Measurements from ENCODE around the gene MAPK8IP3.

MAPK8IP3 gene

DNA sequence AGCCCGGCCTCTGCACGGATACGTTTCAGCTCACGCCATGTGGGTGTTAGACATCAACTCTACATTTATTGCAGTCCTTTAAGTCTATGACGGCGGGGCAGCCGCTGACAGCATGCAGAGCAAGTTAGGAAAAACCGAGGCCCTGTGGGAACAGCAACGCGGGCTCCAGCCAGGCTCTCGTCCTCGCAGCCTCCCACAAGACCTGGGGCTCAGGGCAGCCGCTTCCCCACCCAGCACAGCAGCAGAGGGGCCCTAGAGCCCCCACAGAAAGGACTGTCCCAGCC lies 70.6 kb downstream of the MAPK8IP3 start:
- no peak for DNase-seq

- DNase-seq = no peak
Observed at GRCh38 chr16:1776991-1777374, 71.0 kb downstream of the MAPK8IP3 start.

GRCh38 chr16:1777375-1778199 lies 71.6 kb downstream of the MAPK8IP3 start:
- DNase-seq = no peak

- no peak for DNase-seq
Observed at GRCh38 chr16:1778200-1779179, 72.5 kb downstream of the MAPK8IP3 start.

- DNase-seq = no peak
Observed at GRCh38 chr16:1779234-1779701, 73.3 kb downstream of the MAPK8IP3 start.

DNA sequence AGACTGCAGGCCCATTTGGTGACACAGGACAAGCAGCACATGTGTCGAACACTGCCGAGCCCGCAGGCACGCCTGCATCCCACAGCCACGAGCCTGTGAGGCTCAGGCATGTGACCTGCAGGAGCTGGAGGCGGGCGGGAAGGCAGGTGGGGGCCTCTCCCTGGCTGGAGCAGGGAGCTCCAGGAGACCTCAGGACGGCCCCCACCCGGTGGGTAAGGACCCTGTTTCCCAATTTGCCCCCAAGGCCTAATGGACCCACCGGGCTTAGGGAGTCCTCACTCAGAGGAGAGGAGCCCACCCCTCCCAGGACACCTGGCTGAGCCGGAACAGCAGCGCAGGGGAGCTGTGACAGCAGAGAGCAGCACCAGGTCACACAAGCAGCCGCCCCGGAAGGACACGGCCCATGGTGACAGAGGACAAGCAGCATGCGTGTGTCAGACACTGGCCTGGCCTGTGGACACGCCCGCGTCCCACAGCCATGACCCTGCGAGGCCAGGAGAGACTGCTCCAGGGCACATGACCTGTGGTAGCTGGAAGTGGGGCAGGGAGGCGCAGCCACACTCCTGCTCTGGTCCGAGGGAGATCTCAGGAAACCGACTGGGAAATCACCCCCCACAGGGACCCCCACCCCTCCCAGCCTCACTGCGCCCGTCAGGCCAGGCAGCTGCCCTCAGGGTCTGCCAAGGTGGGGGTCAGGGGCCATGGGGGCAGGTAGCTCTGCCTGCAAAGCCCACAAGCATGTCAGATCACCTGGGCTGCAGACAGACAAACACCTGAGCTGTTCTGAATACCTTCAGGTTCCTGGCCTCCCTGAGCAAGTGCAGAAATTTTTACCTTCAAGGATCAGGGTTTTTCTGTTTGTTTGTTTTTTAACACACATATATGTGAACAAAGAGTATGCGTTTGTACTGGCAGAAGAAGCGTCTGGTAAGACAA lies 74.0 kb downstream of the MAPK8IP3 start:
- no peak for DNase-seq

DNA sequence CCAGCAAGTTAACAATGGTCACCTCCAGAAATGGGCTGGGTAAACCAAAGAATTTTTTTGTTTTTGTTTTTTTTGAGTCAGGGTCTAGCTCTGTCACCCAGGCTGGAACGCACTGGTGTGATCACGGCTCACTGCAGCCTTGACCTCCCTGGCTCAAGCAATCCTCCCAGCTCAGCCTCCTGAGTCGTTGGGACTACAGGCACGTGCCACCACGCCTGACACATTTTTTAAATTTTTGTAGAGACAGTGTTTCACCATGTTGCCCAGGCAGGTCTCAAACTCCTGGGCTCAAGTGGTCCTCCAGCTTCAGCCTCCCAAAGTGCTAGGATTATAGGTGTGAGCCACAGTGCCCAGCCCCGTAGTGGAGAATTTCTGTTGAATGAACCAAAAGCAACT lies 74.7 kb downstream of the MAPK8IP3 start:
- DNase-seq = no peak

DNA sequence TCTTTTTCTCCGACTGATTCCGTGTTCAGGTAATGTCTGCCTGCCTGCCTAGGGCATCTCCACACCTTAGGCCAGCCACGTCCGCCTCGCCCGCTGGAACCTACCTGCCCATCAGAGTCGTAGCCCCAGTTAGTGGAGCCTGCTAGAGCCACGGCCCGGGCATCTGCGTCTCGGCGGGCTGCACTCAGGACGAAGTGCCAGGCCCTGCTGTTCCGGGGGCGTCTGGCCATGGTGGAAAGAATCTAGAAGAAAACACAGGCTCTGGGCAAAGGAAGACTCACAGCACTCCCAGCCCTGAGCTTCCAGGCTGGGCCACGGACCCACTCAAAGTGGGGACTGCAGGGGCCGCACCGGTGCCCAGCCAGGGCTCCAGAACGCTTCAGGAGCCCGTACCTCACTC lies 75.3 kb downstream of the MAPK8IP3 start:
- DNase-seq = no peak

DNA sequence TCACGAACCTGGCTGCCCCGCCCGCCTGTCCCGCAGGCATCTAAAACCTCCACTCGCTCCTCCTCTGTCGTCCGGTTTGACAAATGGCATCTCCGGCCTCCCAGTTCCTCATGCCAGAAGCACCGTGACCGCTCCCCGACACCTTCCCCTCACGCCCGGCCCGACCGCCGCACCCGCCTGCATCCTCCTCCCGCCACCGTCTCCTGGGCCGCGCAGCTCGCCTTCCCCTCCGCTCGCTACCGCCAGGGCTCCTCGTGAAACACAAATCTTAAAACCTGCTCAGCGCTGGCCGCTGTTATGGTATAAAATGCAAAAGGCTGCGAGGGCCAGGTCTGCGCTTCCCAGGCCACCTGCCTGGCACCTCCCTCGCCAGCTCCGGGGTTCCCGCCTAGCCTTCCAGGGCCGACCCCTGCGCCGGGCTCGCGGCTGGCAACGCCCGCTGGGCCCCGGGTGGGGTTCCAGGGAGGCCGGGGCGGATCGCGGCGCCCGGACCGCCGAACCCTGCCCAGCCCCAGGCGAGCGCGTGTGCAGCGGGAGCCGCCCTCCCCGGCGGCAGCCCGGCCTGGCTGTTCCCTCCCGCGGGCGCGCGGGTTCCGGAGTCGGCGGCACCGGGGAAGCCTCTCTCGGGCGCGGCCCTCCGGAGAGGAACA lies 75.9 kb downstream of the MAPK8IP3 start:
- no peak for DNase-seq

- DNase-seq = peak; percentile 100
Observed at GRCh38 chr16:1782408-1783264, 76.6 kb downstream of the MAPK8IP3 start, which contains the start of the genes NUBP2 and SPSB3. Gene NUBP2, plus strand, starts transcription at chr16:1782960. Its CDS starts 61 bp downstream, at chr16:1783021. Gene SPSB3, minus strand, starts transcription at chr16:1782571. Its CDS starts 1,088 bp downstream, at chr16:1781483.

DNA sequence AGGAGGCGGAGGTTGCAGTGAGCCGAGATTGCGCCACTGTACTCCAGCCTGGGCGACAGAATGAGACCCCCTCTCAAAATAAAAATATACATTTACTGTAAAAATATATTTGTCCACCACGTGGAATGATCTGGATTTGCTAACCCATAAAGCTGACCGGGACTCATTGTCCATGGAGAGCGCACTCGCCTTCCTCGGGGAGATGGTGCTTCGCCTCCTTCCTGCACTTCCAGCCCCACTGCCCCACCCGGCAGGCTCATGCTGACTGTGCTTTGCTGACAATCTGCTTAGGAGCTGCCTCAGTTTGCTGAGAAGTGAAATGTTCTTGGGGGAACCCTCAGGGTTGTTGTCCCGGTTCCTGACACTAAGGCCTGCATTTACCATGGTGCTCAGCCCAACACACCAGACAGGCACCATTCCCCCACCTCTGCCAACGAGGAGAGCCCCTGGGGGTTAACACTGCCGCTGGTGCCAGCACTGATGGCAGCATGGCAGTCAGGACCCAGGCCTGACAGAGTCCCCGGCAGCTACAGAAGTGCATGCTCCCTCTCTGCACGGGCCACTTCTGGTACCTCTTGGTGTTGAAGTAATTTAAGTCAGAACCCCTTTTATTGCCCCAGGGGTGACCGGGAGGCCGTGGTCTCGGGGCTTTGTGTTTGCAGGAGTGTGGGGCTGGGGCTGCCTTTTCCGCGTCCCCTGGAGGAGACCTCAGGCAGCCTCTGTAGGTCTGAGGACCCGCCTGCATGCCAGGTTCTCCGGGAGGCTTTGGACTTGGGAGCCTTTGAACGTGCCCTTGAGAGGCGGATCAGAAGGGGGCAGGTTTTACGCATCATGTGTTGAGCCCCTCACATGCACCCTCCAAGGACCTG lies 79.2 kb downstream of the MAPK8IP3 start:
- no peak for DNase-seq

GRCh38 chr16:1785846-1786170 lies 79.8 kb downstream of the MAPK8IP3 start:
- DNase-seq = no peak

GRCh38 chr16:1786242-1787055 lies 80.5 kb downstream of the MAPK8IP3 start:
- DNase-seq = no peak

GRCh38 chr16:1787056-1787321 lies 81.0 kb downstream of the MAPK8IP3 start:
- DNase-seq = no peak

GRCh38 chr16:1787322-1788094 lies 81.5 kb downstream of the MAPK8IP3 start:
- no peak for DNase-seq

- DNase-seq = no peak
Observed at GRCh38 chr16:1788095-1788707, 82.2 kb downstream of the MAPK8IP3 start.

DNA sequence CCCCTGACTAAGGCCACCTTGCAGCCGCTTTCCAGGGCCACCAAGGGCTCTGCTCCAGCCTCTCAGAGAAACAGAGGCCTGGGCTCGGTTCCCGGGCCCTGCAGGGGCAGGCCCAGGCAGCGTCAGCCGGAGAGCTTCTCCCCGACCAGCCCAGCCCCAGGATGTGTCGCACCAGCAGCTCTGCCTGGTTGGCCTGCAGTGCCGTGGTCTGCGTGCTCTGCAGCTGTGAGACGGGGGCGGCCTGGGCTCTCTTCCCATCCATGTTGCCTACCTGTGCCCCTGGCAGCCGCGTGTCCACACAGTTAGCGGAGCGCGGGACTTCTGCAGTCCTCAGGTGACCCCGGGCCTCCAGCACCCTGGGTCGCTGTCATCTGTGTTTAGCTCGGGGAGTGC lies 82.7 kb downstream of the MAPK8IP3 start:
- DNase-seq = no peak

- DNase-seq = no peak
Observed at GRCh38 chr16:1789643-1790045, 83.6 kb downstream of the MAPK8IP3 start.

All from fibroblast of skin of right quadriceps (primary cell).